22Rv1 (cell line): Measurements from ENCODE around the gene AQP7.

Experiments
- ZFX ChIP-seq: fragments of 450-650 bp; IDR thresholded peaks from 2 replicates; pipeline ENCODE4 v1.6.1; 2017; ENCODE audit warnings: antibody characterized with exemption, borderline replicate concordance
- TF ChIP-seq, protein P1 (sequence below): fragments of 450-650 bp; IDR thresholded peaks from 2 replicates; pipeline ENCODE4 v1.5.1; 2017; ENCODE audit warnings: mild to moderate bottlenecking

DNA sequence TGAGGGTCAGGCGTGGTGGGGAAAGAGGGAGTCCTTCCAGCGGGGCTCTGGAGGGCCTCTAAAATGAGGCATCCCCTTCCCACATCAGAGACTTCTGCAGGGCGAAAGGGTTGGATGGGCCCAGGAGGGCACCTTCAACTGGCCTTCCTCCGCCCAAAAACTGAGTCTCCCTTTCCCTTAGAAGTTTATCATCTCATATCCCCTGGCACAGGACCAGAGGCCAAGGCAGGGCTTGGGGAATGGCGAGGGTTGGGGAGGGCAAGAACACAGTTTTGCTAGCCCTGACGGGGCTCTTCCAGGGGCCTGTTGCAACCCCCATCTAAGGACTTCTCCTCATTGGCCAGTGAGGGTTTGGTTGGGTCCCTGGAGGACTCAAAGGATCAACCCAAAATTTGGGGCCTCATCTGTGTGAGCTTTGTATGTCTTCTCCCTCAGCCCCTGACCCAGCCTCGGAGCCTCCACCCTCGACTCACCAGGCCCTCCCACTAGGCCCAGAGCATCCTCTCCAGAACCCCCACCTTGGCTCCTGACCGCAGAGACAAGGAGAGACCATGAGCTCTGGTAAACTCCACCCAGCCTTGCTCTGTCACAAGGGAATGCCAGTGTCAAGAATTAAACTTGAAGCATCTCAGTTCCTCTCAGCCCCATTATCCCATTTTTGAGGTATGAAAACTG is 24.1 kb downstream of the AQP7 start:
- TF ChIP-seq, protein P1, sequence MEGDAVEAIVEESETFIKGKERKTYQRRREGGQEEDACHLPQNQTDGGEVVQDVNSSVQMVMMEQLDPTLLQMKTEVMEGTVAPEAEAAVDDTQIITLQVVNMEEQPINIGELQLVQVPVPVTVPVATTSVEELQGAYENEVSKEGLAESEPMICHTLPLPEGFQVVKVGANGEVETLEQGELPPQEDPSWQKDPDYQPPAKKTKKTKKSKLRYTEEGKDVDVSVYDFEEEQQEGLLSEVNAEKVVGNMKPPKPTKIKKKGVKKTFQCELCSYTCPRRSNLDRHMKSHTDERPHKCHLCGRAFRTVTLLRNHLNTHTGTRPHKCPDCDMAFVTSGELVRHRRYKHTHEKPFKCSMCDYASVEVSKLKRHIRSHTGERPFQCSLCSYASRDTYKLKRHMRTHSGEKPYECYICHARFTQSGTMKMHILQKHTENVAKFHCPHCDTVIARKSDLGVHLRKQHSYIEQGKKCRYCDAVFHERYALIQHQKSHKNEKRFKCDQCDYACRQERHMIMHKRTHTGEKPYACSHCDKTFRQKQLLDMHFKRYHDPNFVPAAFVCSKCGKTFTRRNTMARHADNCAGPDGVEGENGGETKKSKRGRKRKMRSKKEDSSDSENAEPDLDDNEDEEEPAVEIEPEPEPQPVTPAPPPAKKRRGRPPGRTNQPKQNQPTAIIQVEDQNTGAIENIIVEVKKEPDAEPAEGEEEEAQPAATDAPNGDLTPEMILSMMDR = no peak
- no peak for TF ChIP-seq ZFX
